ENCODE measurements around the gene TRIM72. TPM values are rescaled to one million over a fixed set of nuclear protein-coding genes. Genes with fewer than 3 reads are reported as not detected.
"Not testable (repeated sequence)": the region's sequence is repeated elsewhere in the genome, so short reads cannot be mapped to it uniquely, and the experiment has no call there.

TRIM72 gene
- polyA plus RNA-seq, 4 donors: 0.04 to 0.15 (median 0.11) TPM

- no peak for DNase-seq (ENCODE audit: low read depth in 4 of 4, low spot score in 3 of 4)
Observed at GRCh38 chr16:31251435-31251834, 37.5 kb downstream of the TRIM72 start.

GRCh38 chr16:31253642-31254045, 39.7 kb downstream of the TRIM72 start:
- no peak for DNase-seq (ENCODE audit: low read depth in 4 of 4, low spot score in 3 of 4)

GRCh38 chr16:31256466-31256865, 42.5 kb downstream of the TRIM72 start:
- DNase-seq (ENCODE audit: low read depth in 4 of 4, low spot score in 3 of 4): no peak

- DNase-seq (ENCODE audit: low read depth in 4 of 4, low spot score in 3 of 4): no peak
Observed at GRCh38 chr16:31258366-31258765, 44.4 kb downstream of the TRIM72 start.

DNA sequence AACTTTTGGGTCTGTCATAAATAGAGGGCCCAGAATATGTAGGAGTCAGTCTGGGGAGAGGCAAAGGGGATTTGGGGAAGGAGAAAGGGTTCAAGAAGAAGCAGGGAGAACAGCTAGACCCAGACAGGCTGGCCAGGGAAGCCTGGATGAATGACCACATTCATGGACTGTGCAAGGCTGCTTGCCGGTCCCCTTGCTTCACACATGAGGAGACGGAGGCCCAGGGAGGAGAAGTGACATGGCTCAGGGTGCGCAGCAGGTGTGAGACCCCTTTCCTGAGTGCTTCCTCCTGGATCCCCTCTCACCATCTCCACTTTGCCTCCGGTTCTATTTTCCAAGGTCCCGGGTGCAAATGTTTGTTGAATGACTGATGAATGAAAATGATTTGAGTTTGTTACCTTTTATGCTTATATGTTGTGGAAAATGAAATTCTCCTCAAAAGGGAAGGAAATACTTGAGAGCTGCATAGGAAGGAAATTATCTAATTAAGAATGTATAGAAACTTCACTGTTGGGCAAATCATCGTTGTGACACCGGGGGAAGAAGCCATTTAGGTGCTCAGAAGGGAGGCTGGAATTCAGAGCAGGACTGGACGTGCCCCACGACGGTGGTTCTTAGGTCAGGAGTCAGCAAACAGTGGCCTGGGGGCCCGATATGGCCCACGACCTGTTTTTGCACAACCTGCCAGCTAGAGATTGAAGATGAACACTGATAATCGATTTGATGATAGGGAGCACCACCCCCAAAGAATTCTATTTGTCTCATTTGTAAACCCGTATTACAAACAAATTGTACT, 46.4 kb downstream of the TRIM72 start:
- DNase-seq (ENCODE audit: low read depth in 4 of 4, low spot score in 3 of 4): no peak

DNA sequence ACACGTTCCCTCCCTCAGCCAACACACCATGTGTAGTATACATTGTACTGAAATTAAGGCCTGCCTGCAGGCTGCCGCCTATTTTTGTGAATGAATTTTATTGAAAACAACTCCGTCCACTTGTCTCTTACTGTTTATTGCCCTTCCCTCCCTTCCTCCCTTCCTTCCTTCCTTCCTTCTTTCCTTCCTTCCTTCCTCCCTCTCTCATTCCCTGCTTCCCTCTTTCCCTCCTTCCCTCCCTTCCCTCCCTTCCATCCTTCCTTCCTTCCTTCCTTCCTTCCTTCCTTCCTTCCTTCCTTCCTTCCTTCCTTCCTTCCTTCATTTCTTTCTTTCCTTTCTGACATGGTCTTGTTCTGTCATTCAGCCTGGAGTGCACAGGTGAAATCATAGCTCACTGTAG, 48.2 kb downstream of the TRIM72 start:
- no peak for DNase-seq (ENCODE audit: low read depth in 4 of 4, low spot score in 3 of 4)

DNA sequence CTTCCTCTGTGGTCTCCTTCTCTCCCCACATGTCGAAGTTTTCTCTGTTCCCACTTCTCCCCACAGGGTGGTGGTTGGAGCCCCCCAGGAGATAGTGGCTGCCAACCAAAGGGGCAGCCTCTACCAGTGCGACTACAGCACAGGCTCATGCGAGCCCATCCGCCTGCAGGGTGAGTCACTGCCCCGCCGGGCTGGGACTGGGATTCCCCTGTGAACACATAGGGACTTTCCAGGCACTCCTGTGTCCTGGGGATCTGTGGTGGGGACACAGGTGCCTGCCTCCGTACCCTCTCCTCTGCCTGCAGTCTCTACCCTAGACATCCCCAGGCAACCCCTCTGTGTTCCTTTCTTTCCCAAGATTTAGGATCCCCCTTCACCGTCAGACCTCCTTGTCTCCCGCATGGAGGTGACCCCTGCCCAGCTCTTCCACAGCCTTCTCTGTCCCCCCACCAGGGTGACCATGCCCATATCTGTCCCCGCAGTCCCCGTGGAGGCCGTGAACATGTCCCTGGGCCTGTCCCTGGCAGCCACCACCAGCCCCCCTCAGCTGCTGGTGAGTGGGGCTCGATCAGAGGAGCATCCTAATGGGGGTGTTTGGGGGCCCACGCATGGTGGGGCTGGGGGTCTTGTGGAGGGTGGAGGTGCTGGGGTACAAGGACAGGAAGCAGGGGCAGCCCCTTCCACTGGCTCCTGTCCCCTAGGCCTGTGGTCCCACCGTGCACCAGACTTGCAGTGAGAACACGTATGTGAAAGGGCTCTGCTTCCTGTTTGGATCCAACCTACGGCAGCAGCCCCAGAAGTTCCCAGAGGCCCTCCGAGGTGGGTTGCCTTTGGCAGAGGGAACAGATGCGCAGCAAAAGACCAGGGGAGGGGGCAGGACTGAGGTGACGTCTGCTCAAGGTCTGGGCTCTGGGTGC, 51.7 kb downstream of the TRIM72 start:
- DNase-seq (ENCODE audit: low read depth in 4 of 4, low spot score in 3 of 4): no peak

DNA sequence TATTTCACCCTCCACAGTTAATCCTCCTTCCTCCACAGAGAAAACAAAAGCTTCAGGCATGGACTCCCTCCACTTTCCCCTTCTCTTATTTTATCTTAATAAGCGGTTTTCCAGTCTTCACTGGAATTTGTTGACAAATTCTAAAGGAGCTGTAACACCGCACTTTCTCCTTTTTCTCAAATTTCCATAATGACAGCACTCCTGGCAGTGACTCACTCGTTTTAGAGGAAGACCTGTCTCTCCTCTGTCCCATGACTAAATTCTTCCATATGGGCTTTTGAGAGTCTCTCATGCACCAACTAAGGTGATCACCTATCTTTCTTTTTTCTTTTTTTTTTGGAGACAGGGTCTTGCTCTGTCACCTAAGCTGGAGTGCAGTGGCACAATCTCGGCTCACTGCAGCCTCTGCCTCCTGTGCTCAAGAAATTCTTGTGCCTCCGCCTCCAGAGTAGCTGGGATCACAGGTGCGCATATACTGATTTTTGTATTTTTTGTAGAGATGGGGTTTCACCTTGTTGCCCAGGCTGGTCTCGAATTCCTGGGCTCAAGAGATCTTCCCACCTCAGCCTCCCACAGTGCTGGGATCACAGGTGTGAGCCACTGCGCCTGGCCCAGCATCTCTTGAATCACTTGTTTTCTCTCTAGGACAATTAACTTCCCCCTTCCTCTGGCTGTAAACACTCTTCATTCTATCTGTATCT, 53.6 kb downstream of the TRIM72 start:
- DNase-seq (ENCODE audit: low read depth in 4 of 4, low spot score in 3 of 4): no peak

GRCh38 chr16:31268033-31268365, 54.1 kb downstream of the TRIM72 start:
- no peak for DNase-seq (ENCODE audit: low read depth in 4 of 4, low spot score in 3 of 4)

- no peak for DNase-seq (ENCODE audit: low read depth in 4 of 4, low spot score in 3 of 4)
Observed at GRCh38 chr16:31268891-31269290, 55.0 kb downstream of the TRIM72 start.

GRCh38 chr16:31269541-31269940, 55.6 kb downstream of the TRIM72 start:
- DNase-seq (ENCODE audit: low read depth in 4 of 4, low spot score in 3 of 4): no peak

DNA sequence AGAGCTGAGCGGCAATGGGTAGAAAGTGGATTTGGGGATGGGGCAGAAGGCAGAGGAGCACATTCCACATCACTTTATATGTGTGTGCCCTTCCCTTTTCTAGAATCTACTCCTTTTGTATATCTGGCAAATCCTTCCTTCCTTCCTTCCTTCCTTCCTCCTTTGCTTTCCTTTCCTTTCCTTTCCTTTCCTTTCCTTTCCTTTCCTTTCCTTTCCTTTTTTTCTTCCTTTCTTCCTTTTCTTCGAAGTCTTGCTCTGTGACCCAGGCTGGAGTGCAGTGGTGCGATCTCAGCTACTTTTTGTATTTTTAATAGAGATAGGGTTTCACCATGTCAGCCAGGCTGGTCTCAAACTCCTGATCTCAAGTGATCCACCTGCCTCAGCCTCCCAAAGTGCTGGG, 56.1 kb downstream of the TRIM72 start:
- not testable (repeated sequence) for DNase-seq (ENCODE audit: low read depth in 4 of 4, low spot score in 3 of 4)

- no peak for DNase-seq (ENCODE audit: low read depth in 4 of 4, low spot score in 3 of 4)
Observed at GRCh38 chr16:31270795-31271194, 56.9 kb downstream of the TRIM72 start.

- DNase-seq (ENCODE audit: low read depth in 4 of 4, low spot score in 3 of 4): no peak
Observed at GRCh38 chr16:31271621-31272190, 57.8 kb downstream of the TRIM72 start.

DNA sequence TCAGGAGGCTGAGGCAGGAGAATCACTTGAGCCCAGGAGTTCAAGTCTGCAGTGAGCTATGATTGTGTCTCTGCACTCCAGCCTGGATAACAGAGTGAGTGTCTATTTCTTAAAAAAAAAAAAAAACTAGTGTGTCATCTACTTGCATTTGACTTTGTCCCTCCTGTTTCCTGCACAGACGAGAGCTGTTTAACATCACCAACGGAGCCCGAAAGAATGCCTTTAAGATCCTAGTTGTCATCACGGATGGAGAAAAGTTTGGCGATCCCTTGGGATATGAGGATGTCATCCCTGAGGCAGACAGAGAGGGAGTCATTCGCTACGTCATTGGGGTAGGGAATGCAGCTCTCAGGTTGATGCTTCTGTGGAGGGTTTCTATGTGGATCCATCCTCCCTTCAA, 59.3 kb downstream of the TRIM72 start:
- DNase-seq (ENCODE audit: low read depth in 4 of 4, low spot score in 3 of 4): no peak

DNA sequence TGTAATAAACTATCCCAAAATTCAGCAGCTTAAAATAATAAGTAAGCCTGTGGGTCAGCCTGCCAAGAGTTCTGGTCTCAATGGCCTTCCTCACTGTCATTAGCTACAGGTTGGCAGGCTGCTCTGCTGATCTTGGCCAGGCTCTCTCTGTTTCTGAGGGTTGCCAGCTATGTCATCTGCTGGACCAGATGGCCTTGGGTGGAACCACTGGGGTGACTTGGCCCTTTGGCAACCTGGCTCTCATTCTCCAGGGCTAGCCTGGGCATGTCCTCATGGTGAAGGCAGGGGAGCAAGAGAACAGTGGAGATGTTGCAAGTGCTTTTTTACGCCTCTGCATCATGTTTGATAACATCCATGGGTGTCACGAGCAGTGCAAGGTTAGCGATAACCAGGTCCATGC, 59.8 kb downstream of the TRIM72 start:
- DNase-seq (ENCODE audit: low read depth in 4 of 4, low spot score in 3 of 4): no peak

DNA sequence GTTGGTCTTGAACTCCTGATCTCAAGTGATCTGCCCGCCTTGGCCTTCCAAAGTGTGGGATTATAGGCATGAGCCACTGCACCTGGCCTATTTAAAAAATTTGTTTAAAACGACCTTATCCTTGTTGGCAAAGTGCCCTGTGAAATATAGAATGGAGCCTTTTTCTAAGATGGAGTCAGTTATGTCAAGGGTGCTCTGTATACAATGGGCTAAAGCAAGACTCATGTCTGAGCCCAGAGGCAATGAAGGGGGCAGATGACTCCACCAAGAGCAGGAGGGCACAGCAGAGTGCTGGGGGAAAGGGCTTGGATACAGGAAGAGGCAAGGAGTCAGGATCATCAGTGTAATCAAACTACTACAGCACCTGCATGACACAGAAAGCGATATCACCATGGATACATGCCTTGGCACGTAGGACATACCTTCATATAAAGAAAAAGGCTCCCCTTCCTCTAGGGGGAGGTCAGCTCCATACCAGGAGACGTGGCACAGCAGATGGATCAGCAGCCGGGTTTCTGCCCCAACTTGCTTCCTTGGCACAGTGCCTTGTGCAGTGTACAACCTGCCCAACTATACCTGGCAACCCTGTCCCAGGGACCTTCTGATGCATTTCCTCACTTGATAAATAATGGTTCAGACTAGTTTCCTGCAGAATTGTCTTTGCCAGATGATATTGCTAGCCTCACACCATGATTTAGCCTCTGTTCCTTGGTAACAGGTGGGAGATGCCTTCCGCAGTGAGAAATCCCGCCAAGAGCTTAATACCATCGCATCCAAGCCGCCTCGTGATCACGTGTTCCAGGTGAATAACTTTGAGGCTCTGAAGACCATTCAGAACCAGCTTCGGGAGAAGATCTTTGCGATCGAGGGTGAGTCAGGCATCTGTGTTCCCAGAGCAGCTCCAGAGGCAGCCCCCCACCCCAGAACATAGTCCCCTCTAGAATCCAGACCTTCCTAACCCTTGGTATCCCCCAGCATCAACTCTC, 61.2 kb downstream of the TRIM72 start:
- no peak for DNase-seq (ENCODE audit: low read depth in 4 of 4, low spot score in 3 of 4)

DNA sequence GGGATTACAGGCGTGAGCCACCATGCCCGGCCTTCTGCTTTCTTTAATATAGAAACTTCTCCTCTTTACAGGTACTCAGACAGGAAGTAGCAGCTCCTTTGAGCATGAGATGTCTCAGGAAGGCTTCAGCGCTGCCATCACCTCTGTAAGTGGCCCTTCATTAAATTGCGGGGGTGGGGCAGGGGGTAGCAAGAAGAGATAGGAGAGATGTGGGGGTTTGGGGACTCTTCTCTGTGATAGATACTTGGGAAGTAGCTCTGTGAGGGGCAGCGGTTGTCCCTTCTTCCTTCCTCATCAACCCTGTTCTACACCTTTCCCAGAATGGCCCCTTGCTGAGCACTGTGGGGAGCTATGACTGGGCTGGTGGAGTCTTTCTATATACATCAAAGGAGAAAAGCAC, 62.7 kb downstream of the TRIM72 start:
- no peak for DNase-seq (ENCODE audit: low read depth in 4 of 4, low spot score in 3 of 4)

DNA sequence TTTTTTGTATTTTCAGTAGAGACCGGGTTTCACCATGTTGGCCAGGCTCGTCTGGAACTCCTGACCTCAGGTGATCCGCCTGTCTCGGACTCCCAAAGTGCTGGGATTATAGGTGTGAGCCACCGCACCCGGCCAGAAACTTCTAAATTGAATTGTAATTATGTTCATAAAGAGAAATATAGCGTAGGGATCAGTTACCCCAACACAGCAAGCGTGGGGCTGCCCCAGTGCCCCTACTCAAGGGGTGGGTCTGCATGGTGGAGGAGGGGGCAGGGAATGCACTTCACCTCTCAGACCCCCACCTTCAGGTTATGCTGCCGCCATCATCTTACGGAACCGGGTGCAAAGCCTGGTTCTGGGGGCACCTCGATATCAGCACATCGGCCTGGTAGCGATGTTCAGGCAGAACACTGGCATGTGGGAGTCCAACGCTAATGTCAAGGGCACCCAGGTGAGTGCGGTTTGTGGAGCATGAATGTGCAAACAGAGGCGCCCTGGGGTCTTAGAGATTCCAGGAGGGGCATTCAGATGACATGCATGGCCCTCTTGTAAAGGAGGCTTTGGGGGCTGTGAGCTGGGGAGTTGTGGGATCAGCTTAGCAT, 63.8 kb downstream of the TRIM72 start:
- DNase-seq (ENCODE audit: low read depth in 4 of 4, low spot score in 3 of 4): no peak
